Dendritic cell treated with granulocyte-macrophage colony-stimulating factor and Interleukin-4, amounts not matched to agents 40 ng/mL and 50 ng/mL, for 4 days (primary cell): ENCODE results near the gene PJVK.
A peak's percentile ranks its signal among the peaks of the same experiment; 100 is the strongest.
"Not testable (repeated sequence)": the region's sequence is repeated elsewhere in the genome, so short reads cannot be mapped to it uniquely, and the experiment has no call there.

ENCODE experiments used
- H3K27ac Mint-ChIP-seq: one replicate; pipeline ENCODE4 v1.8.0; 2022; ENCODE audit warnings: mild to moderate bottlenecking, mixed read lengths
- H3K27me3 Mint-ChIP-seq: one replicate; pipeline ENCODE4 v1.8.0; 2022; ENCODE audit warnings: mild to moderate bottlenecking, mixed read lengths
- H3K36me3 Mint-ChIP-seq: one replicate; pipeline ENCODE4 v1.8.0; 2022; ENCODE audit warnings: low read depth, mixed read lengths
- H3K4me1 Mint-ChIP-seq: one replicate; pipeline ENCODE4 v1.8.0; 2022; ENCODE audit warnings: low read depth, mixed read lengths
- H3K4me3 Mint-ChIP-seq: one replicate; pipeline ENCODE4 v1.8.0; 2022; ENCODE audit warnings: mild to moderate bottlenecking, moderate library complexity, mixed read lengths
- H3K9me3 Mint-ChIP-seq: one replicate; pipeline ENCODE4 v1.8.0; 2022; ENCODE audit warnings: mixed read lengths
- intact Hi-C: fragments of 100-400 bp; cut with micrococcal nuclease; formaldehyde crosslinking; loops from one replicate; pipeline ENCODE4 v1.15.0; 2022

The PJVK gene

DNA sequence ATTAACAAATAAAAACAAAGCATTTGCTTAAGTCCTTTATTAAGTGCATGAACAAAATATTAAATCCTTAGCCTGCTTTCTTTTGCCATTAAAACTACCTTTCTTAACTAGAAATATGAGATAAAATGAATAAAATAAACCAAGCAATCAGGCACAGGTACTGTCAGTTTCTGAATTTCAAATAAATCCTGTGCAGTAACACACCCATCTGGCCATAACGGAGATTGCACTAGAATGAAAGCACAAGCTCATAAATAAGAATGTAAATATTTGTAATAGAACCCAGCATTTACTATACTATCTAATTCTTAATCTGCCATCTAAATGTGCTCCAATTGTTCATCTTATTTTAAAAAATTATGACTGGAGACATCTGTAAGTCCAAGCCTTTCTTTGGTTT lies 32.1 kb upstream of the PJVK start:
- intact Hi-C loops, result loop anchor here (10.0 kb wide), 1 partner anchor 134 kb away; no protein-coding TSS in a partner anchor
- H3K36me3 Mint-ChIP-seq, result peaks cover 16% of the 10 kb centered on the region
- H3K4me1 Mint-ChIP-seq, result peaks cover 30% of the 10 kb centered on the region
- no peaks in the 10 kb centered on the region for H3K9me3 Mint-ChIP-seq
- H3K4me3 Mint-ChIP-seq, result no peak overlapping the region
- H3K27ac Mint-ChIP-seq, result no peak overlapping the region
- H3K27me3 Mint-ChIP-seq, result no peaks in the 10 kb centered on the region

DNA sequence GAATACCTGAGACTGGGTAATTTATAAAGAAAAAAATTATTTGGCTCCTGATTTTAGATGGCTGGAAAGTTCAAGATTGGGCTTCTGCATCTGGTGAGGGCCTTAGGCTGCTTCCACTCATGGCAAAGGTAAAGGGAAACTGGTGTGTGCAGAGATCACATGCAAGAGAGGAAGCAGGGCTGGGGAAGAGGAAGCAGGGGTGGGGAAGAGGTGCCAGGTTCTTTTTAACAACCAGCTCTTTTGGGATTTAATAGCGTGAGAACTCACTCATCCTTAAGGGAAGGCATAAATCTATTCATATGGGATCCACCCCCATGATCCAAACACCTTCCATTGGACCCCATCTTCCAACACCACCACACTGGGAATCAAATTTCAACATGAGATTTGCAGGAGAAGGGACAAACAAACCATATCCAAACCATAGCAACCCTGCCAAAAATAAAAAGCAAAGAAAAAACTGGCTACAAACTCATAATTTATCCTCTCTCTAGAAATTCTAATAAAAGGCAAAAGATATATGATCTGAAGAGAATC lies 30.6 kb upstream of the PJVK start:
- Mint-ChIP-seq H3K4me3 (no peak overlapping the region), H3K27ac (no peak overlapping the region), H3K36me3 (peaks cover 23% of the 10 kb centered on the region), H3K27me3 (no peaks in the 10 kb centered on the region), H3K4me1 (peaks cover 22% of the 10 kb centered on the region), H3K9me3 (peaks cover 3% of the 10 kb centered on the region)
- intact Hi-C loops, result no loop called here

- peaks cover 31% of the 10 kb centered on the region for H3K36me3 Mint-ChIP-seq
- H3K4me1 Mint-ChIP-seq, result peaks cover 8% of the 10 kb centered on the region
- H3K27ac Mint-ChIP-seq, result no peak overlapping the region
- intact Hi-C loops, result no loop called here
- H3K4me3 Mint-ChIP-seq, result no peak overlapping the region
- peaks cover 10% of the 10 kb centered on the region for H3K9me3 Mint-ChIP-seq
- no peaks in the 10 kb centered on the region for H3K27me3 Mint-ChIP-seq
Observed at GRCh38 chr2:178422097-178422496, 29.1 kb upstream of the PJVK start.

GRCh38 chr2:178423746-178424145 lies 27.4 kb upstream of the PJVK start:
- intact Hi-C loops, H3K27ac Mint-ChIP-seq, H3K4me3 Mint-ChIP-seq, H3K4me1 Mint-ChIP-seq, H3K27me3 Mint-ChIP-seq: not testable (repeated sequence)
- H3K36me3 Mint-ChIP-seq, result peaks cover 48% of the 10 kb centered on the region
- H3K9me3 Mint-ChIP-seq, result peaks cover 10% of the 10 kb centered on the region

DNA sequence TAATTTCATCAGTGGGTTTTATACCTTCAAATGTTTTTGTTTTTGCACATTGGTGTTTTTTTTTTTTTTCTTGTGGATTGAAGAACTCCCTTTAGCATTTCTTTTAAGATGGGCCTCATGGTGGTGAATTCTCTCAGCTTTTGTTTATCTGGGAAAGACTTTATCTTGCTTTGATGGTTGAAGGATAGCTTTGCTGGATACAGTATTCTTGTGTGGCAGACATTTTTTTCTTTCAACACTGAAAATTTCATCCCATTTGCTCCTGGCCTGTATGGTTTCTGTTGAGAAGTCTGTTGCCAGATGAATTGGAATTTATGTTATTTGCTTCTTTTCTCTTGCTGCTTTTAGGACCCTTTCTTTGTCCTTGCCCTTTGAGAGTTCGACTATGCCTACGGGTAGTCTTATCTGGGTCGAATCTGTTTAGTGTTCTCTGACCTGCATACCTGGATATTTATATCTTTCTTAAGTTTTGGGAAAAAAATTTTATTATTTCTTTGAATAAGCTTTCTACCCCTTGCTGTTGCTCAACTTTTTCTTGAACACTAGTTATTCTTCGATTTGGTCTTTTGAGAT lies 25.8 kb upstream of the PJVK start:
- Mint-ChIP-seq H3K4me1 (peaks cover 11% of the 10 kb centered on the region), H3K4me3 (no peak overlapping the region), H3K36me3 (peaks cover 61% of the 10 kb centered on the region), H3K9me3 (peaks cover 10% of the 10 kb centered on the region), H3K27me3 (no peaks in the 10 kb centered on the region), H3K27ac (no peak overlapping the region)
- intact Hi-C loops, result no loop called here

DNA sequence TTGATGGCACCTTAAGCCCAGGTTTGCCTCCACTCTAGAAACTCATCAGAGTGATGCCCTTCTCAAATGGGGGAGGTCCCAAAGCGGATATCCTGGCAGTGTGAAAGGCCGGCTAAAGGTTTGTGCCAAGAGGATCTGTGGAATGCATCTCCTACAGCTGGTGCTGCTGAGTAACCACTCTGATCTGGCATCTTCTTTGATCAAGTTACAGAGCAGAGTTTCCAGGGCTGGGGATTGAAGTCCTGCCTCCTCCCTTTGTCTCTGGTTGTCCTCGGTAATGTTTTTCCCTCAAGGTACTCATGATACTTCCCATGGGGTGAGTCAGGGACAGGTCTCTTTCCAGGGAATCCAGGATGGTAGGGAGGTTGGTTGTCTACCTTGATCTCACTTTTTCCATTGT lies 24.8 kb upstream of the PJVK start:
- intact Hi-C loops, result no loop called here
- Mint-ChIP-seq H3K4me3 (no peak overlapping the region), H3K9me3 (peaks cover 10% of the 10 kb centered on the region), H3K36me3 (peaks cover 66% of the 10 kb centered on the region), H3K27me3 (no peaks in the 10 kb centered on the region), H3K4me1 (peaks cover 6% of the 10 kb centered on the region), H3K27ac (no peak overlapping the region)

DNA sequence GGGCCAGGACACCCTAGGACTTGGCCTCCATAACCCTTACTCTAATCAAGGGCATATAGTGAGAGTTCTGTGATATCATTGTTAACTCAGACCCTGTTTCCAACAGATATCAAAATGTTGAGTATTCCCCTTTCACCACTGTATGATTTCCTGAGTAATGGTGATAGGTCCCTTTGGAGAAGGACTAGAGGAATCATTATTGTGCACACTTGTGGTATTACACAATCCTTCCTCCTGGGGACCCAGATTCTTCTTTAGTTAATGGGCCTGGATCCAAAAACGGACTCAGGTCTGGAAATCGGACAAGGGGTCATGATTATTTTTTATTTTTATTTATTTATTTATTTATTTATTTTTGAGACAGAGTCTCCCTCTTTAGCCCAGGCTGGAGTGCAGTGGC lies 23.7 kb upstream of the PJVK start:
- no peaks in the 10 kb centered on the region for H3K27me3 Mint-ChIP-seq
- intact Hi-C loops, result no loop called here
- H3K9me3 Mint-ChIP-seq, result peaks cover 10% of the 10 kb centered on the region
- H3K36me3 Mint-ChIP-seq, result peaks cover 76% of the 10 kb centered on the region
- peaks cover 6% of the 10 kb centered on the region for H3K4me1 Mint-ChIP-seq
- no peak overlapping the region for H3K4me3 Mint-ChIP-seq
- no peak overlapping the region for H3K27ac Mint-ChIP-seq

DNA sequence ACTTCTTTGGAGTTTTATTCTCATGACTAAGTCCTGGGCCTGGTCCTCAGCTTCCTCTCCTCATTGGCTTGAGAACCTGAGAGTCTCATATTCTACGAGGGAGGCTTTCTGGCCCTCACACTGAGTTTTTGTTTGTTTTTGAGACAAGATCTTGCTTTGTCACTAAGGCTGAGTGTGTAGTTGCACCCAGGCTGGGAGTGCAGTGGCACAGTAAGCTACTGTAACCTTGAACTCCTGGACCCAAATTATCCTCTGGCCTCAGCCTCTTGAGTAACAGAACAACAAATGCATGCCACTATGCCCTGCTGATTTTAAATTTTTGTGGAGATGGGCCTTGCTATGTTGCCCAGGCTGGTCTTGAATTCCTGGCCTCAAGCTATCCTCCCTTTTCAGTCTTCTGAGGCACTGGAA lies 22.8 kb upstream of the PJVK start:
- Mint-ChIP-seq H3K36me3 (peaks cover 86% of the 10 kb centered on the region), H3K4me1 (peaks cover 6% of the 10 kb centered on the region), H3K27me3 (no peaks in the 10 kb centered on the region), H3K4me3 (no peak overlapping the region), H3K9me3 (peaks cover 10% of the 10 kb centered on the region), H3K27ac (no peak overlapping the region)
- intact Hi-C loops, result no loop called here

GRCh38 chr2:178429336-178429735 lies 21.8 kb upstream of the PJVK start:
- no peaks in the 10 kb centered on the region for H3K27me3 Mint-ChIP-seq
- intact Hi-C loops, result no loop called here
- H3K36me3 Mint-ChIP-seq, result peaks cover 95% of the 10 kb centered on the region
- no peak overlapping the region for H3K4me3 Mint-ChIP-seq
- H3K27ac Mint-ChIP-seq, result no peak overlapping the region
- H3K9me3 Mint-ChIP-seq, result peaks cover 10% of the 10 kb centered on the region
- H3K4me1 Mint-ChIP-seq, result peaks cover 6% of the 10 kb centered on the region

- intact Hi-C loops, result no loop called here
- Mint-ChIP-seq H3K4me1 (no peaks in the 10 kb centered on the region), H3K4me3 (no peak overlapping the region), H3K9me3 (no peaks in the 10 kb centered on the region), H3K27ac (no peak overlapping the region), H3K27me3 (no peaks in the 10 kb centered on the region), H3K36me3 (peaks cover 87% of the 10 kb centered on the region)
Observed at GRCh38 chr2:178436662-178437061, 14.5 kb upstream of the PJVK start.

DNA sequence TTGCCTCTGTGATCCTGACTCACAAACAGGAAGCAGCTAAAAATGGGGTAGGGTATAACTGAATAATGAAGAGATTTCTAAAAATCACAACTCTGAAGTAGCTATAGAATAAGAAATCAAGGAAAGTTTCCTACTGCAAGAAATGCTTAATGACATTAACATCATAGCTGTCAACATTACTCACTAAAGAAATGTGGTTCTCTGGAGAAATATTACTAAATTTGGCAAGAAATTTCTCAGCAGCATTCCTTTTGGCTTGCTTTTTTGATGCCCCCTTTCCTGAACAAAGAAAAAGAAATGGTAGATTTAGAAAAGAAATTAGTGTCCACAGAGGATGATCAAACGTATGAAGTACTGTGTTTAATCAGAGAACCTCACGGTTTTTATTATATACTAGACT lies 9.8 kb upstream of the PJVK start:
- Mint-ChIP-seq H3K36me3 (peaks cover 83% of the 10 kb centered on the region), H3K4me3 (no peak overlapping the region), H3K9me3 (no peaks in the 10 kb centered on the region), H3K27me3 (no peaks in the 10 kb centered on the region), H3K27ac (no peak overlapping the region), H3K4me1 (no peaks in the 10 kb centered on the region)
- intact Hi-C loops, result no loop called here

- H3K27ac Mint-ChIP-seq, result no peak overlapping the region
- intact Hi-C loops, result no loop called here
Observed at GRCh38 chr2:178448968-178449661, 2.1 kb upstream of the PJVK start.

DNA sequence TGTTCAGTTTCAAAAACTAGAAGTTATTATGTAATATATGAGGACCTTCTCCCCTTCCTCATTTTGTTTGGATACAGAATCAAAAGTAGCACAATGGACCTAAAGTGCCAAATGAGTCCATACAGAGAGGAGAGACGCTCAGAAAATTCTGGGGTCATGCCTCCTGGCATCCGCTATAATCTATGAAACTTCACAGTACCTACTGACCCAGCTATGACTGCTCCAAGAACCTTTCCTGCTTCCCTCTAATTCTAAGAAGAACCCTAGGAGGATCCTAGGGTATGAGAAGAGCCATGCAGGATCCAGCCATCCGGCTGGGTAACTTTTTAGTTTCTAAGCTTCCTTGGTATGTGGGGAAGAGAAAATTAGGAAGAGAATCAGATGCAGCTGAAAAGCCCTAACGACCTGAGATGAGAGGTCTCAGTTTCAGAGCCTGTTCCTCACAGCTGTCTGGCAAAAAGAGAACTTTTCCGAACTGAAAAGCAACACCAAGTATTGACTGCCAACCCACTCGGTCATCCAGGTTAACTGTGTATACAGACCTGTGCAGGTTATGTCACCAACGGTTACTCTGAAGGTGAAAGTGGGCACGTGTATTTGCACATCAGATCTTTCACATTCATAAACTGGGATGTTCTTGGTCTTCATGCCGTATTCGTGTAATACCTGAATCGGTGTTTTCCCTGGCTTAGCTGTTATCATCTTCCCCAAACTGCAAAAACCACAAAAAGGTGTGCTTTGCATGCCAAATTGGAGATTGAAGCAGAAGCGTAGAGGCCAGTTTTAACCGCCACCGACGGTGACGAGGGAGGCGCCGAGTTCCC lies 1.3 kb upstream of the PJVK start:
- Mint-ChIP-seq H3K4me1 (peaks cover 26% of the 10 kb centered on the region), H3K27ac (peak overlapping the region; percentile 98), H3K9me3 (no peaks in the 10 kb centered on the region), H3K4me3 (peak overlapping the region; percentile 88), H3K27me3 (peaks cover 3% of the 10 kb centered on the region), H3K36me3 (peaks cover 48% of the 10 kb centered on the region)
- intact Hi-C loops, result loop anchor here (1.0 to 2.0 kb wide), 2 partner anchors 36 to 73 kb away; no protein-coding TSS in a partner anchor

More at GRCh38 chr2:178448968-178449661, 2.1 kb upstream of the PJVK start:
- Mint-ChIP-seq H3K4me1 (peaks cover 26% of the 10 kb centered on the region), H3K27me3 (no peaks in the 10 kb centered on the region), H3K4me3 (no peak overlapping the region), H3K9me3 (no peaks in the 10 kb centered on the region), H3K36me3 (peaks cover 56% of the 10 kb centered on the region)

DNA sequence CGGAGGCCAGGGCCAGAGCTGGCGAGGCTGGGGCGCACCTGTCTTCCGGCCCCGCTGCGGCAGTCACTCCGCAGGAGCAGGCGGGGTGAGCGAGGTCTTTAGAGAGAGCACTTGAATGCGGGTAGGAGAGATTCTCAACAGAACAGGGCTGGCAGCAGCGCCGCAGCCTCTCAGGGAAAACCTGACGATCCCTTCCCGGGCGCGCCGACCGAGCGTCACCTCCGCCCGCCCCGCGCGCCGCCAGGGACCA lies 729 bp upstream of the PJVK start:
- intact Hi-C loops, result loop anchor here (1.0 to 2.0 kb wide), 2 partner anchors 36 to 72 kb away; no protein-coding TSS in a partner anchor
- Mint-ChIP-seq H3K36me3 (peaks cover 43% of the 10 kb centered on the region), H3K4me3 (peak overlapping the region; percentile 88), H3K27me3 (peaks cover 3% of the 10 kb centered on the region), H3K27ac (peak overlapping the region; percentile 98), H3K9me3 (no peaks in the 10 kb centered on the region), H3K4me1 (peaks cover 26% of the 10 kb centered on the region)
